ENCODE results near the gene BANF2. TPM values are rescaled to one million over a fixed set of nuclear protein-coding genes. Genes with fewer than 3 reads are reported as not detected.
A peak's percentile ranks its signal among the peaks of the same experiment; 100 is the strongest.

BANF2 gene
- total and polyA plus RNA-seq, 2 experiments from 2014 or later, result not detected

DNA sequence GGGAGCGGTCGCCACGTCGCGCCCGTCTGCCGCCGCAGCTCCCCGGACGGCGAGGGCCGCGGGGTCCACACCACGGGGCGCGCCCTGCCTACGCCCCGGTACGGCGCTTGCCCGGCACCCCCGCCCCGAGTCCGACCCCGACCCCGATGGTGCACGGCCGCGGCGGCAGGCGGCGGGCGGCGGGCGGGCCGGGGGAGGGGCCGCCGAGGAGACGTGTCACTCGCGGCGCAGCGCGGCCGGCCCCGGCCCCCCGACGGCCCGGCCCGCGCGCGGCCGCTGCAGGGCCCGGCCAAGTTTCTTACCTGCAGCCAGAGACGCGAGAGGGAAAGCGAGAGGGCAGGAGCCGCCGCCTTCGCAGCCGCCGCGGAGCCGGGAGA is 18.1 kb upstream of the BANF2 start (continued):
- TF ChIP-seq, protein P1, sequence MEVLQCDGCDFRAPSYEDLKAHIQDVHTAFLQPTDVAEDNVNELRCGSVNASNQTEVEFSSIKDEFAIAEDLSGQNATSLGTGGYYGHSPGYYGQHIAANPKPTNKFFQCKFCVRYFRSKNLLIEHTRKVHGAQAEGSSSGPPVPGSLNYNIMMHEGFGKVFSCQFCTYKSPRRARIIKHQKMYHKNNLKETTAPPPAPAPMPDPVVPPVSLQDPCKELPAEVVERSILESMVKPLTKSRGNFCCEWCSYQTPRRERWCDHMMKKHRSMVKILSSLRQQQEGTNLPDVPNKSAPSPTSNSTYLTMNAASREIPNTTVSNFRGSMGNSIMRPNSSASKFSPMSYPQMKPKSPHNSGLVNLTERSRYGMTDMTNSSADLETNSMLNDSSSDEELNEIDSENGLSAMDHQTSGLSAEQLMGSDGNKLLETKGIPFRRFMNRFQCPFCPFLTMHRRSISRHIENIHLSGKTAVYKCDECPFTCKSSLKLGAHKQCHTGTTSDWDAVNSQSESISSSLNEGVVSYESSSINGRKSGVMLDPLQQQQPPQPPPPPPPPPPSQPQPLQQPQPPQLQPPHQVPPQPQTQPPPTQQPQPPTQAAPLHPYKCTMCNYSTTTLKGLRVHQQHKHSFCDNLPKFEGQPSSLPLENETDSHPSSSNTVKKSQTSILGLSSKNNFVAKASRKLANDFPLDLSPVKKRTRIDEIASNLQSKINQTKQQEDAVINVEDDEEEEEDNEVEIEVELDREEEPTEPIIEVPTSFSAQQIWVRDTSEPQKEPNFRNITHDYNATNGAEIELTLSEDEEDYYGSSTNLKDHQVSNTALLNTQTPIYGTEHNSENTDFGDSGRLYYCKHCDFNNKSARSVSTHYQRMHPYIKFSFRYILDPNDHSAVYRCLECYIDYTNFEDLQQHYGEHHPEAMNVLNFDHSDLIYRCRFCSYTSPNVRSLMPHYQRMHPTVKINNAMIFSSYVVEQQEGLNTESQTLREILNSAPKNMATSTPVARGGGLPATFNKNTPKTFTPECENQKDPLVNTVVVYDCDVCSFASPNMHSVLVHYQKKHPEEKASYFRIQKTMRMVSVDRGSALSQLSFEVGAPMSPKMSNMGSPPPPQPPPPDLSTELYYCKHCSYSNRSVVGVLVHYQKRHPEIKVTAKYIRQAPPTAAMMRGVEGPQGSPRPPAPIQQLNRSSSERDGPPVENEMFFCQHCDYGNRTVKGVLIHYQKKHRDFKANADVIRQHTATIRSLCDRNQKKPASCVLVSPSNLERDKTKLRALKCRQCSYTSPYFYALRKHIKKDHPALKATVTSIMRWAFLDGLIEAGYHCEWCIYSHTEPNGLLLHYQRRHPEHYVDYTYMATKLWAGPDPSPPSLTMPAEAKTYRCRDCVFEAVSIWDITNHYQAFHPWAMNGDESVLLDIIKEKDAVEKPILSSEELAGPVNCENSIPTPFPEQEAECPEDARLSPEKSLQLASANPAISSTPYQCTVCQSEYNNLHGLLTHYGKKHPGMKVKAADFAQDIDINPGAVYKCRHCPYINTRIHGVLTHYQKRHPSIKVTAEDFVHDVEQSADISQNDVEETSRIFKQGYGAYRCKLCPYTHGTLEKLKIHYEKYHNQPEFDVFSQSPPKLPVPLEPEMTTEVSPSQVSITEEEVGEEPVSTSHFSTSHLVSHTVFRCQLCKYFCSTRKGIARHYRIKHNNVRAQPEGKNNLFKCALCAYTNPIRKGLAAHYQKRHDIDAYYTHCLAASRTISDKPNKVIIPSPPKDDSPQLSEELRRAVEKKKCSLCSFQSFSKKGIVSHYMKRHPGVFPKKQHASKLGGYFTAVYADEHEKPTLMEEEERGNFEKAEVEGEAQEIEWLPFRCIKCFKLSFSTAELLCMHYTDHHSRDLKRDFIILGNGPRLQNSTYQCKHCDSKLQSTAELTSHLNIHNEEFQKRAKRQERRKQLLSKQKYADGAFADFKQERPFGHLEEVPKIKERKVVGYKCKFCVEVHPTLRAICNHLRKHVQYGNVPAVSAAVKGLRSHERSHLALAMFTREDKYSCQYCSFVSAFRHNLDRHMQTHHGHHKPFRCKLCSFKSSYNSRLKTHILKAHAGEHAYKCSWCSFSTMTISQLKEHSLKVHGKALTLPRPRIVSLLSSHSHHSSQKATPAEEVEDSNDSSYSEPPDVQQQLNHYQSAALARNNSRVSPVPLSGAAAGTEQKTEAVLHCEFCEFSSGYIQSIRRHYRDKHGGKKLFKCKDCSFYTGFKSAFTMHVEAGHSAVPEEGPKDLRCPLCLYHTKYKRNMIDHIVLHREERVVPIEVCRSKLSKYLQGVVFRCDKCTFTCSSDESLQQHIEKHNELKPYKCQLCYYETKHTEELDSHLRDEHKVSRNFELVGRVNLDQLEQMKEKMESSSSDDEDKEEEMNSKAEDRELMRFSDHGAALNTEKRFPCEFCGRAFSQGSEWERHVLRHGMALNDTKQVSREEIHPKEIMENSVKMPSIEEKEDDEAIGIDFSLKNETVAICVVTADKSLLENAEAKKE (CRISPR knock-in tag; IDR thresholded peaks at IDR 0.05), result no peak

DNA sequence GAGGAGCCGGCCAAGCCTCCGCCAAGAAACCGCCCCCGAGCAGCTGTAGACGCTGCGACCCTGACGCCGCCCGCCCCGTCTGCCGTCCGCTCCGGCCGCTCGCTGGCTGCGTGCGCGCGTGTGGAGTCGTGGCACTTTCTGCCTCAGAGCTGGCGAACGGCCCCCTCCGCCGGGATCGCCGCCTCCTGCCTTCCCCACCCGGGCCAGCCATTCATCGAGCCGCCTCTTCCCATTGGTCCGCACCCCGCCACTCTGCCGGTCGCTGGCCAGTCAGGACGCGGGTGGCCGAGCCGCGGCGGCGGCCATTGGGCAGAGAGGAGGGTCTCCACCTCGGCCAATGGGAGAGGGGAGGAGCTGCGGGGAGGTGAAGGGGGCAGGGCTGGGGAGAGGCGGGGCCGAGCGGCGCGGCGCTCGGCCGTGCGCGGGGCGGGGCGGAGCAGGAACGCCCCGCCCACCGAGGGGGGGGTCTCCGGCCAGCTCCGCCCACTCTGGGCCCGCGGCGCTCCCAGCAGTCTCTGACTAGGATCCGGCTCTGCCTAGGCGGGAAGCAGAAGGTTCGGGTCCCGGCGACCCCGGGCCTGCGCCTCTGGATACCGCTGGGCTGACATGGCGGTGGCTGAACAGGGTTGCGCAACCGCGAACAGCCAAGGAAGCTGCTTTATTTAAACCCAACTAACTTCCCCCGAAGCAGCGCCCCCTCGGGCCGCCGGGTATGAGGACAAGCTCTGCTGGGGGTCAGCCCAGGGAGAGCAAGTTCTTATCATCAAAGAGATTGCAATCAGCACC is 17.5 kb upstream of the BANF2 start, which contains the start of gene RRBP1:
Gene RRBP1 (minus strand): TSS at position 140 of the 786 bp plus-strand sequence. CDS start 21,735 bp downstream, outside the sequence.
- Histone ChIP-seq H3K4me3 (peak within 1 kb of the TSS; percentile 67), H3F3A (replicated peaks; ENCODE audit: low read depth) (0 out of 2 replicates have a peak, but pooled peaks cover 4% of the 10 kb centered on the region), H3K27ac (ENCODE audit: low read depth) (peak within 1 kb of the TSS; percentile 61), H3K4me1 (ENCODE audit: insufficient read depth) (peaks cover 24% of the 10 kb centered on the region), H3K27me3 (ENCODE audit: insufficient read depth) (no peaks in the 10 kb centered on the region), H3K4me2 (peak within 1 kb of the TSS; percentile 76), H3K79me2 (replicated peaks; ENCODE audit: insufficient read depth) (peaks cover 36% of the 10 kb centered on the region), H2AFZ (peak within 1 kb of the TSS; percentile 57; the same call in 1 of the 2 replicates), H4K20me1 (replicated peaks; ENCODE audit: insufficient read depth) (peaks cover 30% of the 10 kb centered on the region), H3K9me2 (ENCODE audit: insufficient read depth) (no peaks in the 10 kb centered on the region), H3K36me3 (ENCODE audit: insufficient read depth) (0 out of 2 replicates have a peak, but pooled peaks cover 4% of the 10 kb centered on the region)
- Mint-ChIP-seq H3K36me3 (ENCODE audit: low read depth) (peaks cover 25% of the 10 kb centered on the region), H3K27ac (peak within 1 kb of the TSS; percentile 78), H3K4me3 (peak within 1 kb of the TSS; percentile 82), H3K9me3 (peaks cover 9% of the 10 kb centered on the region; the same call in 1 of the 3 replicates), H3K27me3 (ENCODE audit: insufficient read depth, low read depth, poor library complexity) (peaks cover 12% of the 10 kb centered on the region), H3K4me1 (peaks cover 32% of the 10 kb centered on the region)
- DNase-seq (ENCODE audit: low spot score), result peak; percentile 96
- peak; percentile 90 for ATAC-seq
- TF ChIP-seq JUNB (IDR thresholded peaks at IDR 0.05; ENCODE audit: unreplicated experiment) (no peak), POLR2AphosphoS5 (IDR thresholded peaks at IDR 0.05; ENCODE audit: low read depth) (peak; percentile 83), ZNF114 (CRISPR knock-in tag; IDR thresholded peaks at IDR 0.05) (0 out of 2 replicates have a peak, but pooled peaks have one; percentile 25), ZNF331 (CRISPR knock-in tag; IDR thresholded peaks at IDR 0.05; ENCODE audit: low read depth) (no peak), CTCF (conservative IDR thresholded peaks at IDR 0.05; ENCODE audit: low read depth in 2 of 2) (peak; percentile 65 to 87)
- TF ChIP-seq, protein P1 (CRISPR knock-in tag; IDR thresholded peaks at IDR 0.05), result 0 out of 2 replicates have a peak, but pooled peaks have one; percentile 60
